Cardiac ventricle fibroblast (primary cell): ENCODE data around the gene ACVR1C. TPM values are rescaled to one million over a fixed set of nuclear protein-coding genes. Genes with fewer than 3 reads are reported as not detected.

Experiments
- total RNA-seq: library from RNA; depleted of rRNA; stranded (reverse); fragments of >200 nt; gene quantifications from 2 replicates; pipeline ENCODE4 v1.2.3, GENCODE V29; 2015

ACVR1C gene
- total RNA-seq = 0.06 and 0.10 TPM in 2 replicates

DNA sequence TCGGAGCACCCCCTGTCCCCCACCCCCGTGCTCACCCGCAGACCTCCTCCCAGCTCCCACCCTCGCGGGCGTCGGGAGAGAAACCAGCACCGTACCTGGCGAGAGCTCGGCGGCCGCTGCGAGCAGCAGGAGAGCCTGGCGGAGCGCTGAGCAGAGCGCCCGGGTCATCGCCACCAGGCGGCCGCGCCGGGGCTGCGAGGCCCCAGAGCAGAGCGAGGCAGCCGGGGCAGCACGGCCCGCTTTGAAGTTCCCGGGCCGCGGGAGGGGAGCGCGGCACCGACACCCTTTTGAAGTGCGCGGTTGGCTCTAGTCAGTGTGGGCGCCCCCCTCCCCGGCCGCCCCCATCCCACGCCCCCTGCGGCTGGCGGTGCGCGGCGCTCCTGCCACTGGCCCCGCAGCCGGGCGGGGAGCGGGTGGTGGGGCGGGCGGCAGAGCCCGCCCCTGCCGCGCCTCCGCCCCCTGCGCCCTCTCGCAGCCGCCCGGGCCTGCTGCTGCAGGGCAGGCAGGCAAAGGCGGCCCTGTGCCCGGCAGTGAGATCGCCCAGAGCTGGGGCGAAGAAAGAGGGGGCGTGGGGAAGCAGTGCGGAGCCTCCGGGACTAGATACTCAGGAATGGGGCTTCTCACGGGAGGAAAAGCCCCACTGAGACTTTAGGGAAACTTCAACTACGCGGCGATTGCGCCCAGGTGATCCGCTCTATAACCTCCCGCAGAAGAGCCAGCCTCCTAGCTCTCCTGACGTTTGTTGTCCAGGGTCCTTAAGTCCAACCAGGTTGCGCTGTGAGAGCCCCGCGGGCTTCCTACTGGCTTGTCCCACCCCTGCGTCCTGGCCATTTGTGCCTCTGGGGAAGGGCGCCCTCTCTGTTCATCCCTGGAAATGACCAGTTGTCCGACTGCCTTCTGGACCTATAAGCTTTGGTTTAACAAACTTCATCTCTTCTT lies at the start of gene ACVR1C:
Gene ACVR1C, minus strand, starts transcription at position 388 of the 939 bp plus-strand sequence. Its CDS starts 220 bp downstream, at position 168.

Other genes with a start within 250 kb of the ACVR1C start
- gene CYTIP, start 184.8 kb downstream of the ACVR1C start, total RNA-seq = not detected in 2 replicates
- 24.8 and 26.2 TPM in 2 replicates for gene ACVR1, start 247.5 kb upstream of the ACVR1C start, total RNA-seq